H1 (cell line): ENCODE data around the gene PDE8A. TPM values are rescaled to one million over a fixed set of nuclear protein-coding genes. Genes with fewer than 3 reads are reported as not detected.

ENCODE experiments used
- BACH1 ChIP-seq: IDR thresholded peaks from 2 replicates; pipeline ENCODE4 v1.6.1; 2012; ENCODE audit warnings: low read length, improper control_type of control experiment
- BRCA1 ChIP-seq: IDR thresholded peaks from 2 replicates; pipeline ENCODE4 v1.6.1; 2012; ENCODE audit warnings: low read depth, low read length, improper control_type of control experiment
- CBX5 ChIP-seq: fragments of 300-800, 300-1000 bp; sonication (generic); IDR thresholded peaks from 2 replicates; pipeline ENCODE4 v1.7.1; 2016; ENCODE audit warnings: antibody characterized with exemption, low read length, low read depth
- CBX8 ChIP-seq: fragments of 300-800, 300-1000 bp; sonication (generic); IDR thresholded peaks from 2 replicates; pipeline ENCODE4 v1.7.1; 2016; ENCODE audit warnings: low read depth, low read length, borderline replicate concordance
- CEBPB ChIP-seq: IDR thresholded peaks from 2 replicates; pipeline ENCODE4 v1.6.1; 2012; ENCODE audit warnings: low read depth, low read length
- CHD7 ChIP-seq: fragments of 300-600 bp; sonication (generic); IDR thresholded peaks from 2 replicates; pipeline ENCODE4 v1.7.1; 2012; ENCODE audit warnings: low read length, moderate library complexity, mild to moderate bottlenecking, inconsistent platforms; ENCODE audit not compliant: insufficient replicate concordance
- EP300 ChIP-seq, 2 experiments: IDR thresholded peaks; 1 replicate in 1 of 2; 2 replicates in 1 of 2; pipeline ENCODE4 v1.6.1; 2011 to 2012; ENCODE audit warnings: low read depth in 2 of 2, low read length in 2 of 2, mild to moderate bottlenecking in 2 of 2, borderline replicate concordance in 1 of 2, inconsistent platforms in 1 of 2, moderate library complexity in 1 of 2
- MAX ChIP-seq: IDR thresholded peaks from 2 replicates; pipeline ENCODE4 v1.6.1; 2012; ENCODE audit warnings: inconsistent platforms
- PHF8 ChIP-seq: fragments of 200-600 bp; sonication (generic); conservative IDR thresholded peaks from 2 replicates; pipeline ENCODE4 v1.7.1; 2012; ENCODE audit warnings: low read depth, mild to moderate bottlenecking, inconsistent platforms, low read length, moderate library complexity
- SIRT6 ChIP-seq: IDR thresholded peaks from one replicate; pipeline ENCODE4 v1.7.1; 2012; ENCODE audit warnings: low read length, inconsistent platforms
- TAF7 ChIP-seq: optimal IDR thresholded peaks from 2 replicates; pipeline ENCODE3; 2011; ENCODE audit warnings: low read depth, mild to moderate bottlenecking, inconsistent platforms, low read length, moderate library complexity, borderline replicate concordance
- TCF12 ChIP-seq: IDR thresholded peaks from 2 replicates; pipeline ENCODE4 v1.6.1; 2011; ENCODE audit warnings: low read depth, mild to moderate bottlenecking, low read length
- polyA plus RNA-seq, 7 experiments: library from polyadenylated mRNA; depleted of rRNA in 3 of 7; stranded (reverse) in 5 of 7; unstranded in 2 of 7; fragments of >200 nt in 5 of 7; fragments of 200-250 nt in 2 of 7; gene quantifications; 1 replicate in 5 of 7; 2 replicates in 1 of 7; 4 replicates in 1 of 7; pipeline versions ENCODE4 v1.2.1 to v1.2.3, GENCODE V29; 2011 to 2013; ENCODE audit warnings: missing spikeins in 2 of 7, mixed read lengths in 2 of 7
- total RNA-seq: library from RNA; stranded (reverse); fragmentation: NEBNext Ultra II Directional; extraction: Animal tissue kit (Norgen Biotek cat#: 25700); gene quantifications from 2 replicates; pipeline ENCODE4 v1.2.1, GENCODE V29; 2021

PDE8A gene
- total and polyA plus RNA-seq, 2 of the 8 experiments (the other 6 are each of a cell fraction or from before 2014, with no cell fraction given), result 6.9 to 7.8 TPM

- TF ChIP-seq CHD7 (no peak), CBX5 (no peak), EP300 (IDR thresholded peaks at IDR 0.05; ENCODE audit: borderline replicate concordance in 1 of 2, low read depth in 2 of 2, low read length in 2 of 2) (no peak), TAF7 (no peak), MAX (no peak), CEBPB (no peak), CBX8 (no peak), PHF8 (no peak), SIRT6 (no peak), BRCA1 (no peak), BACH1 (no peak), TCF12 (no peak)
Observed at GRCh38 chr15:85108136-85108535, 126.5 kb downstream of the PDE8A start (continued).
